Naive thymus-derived CD4-positive, alpha-beta T cell (primary cell): ENCODE measurements around the gene TAF9. TPM values are rescaled to one million over a fixed set of nuclear protein-coding genes. Genes with fewer than 3 reads are reported as not detected.

Experiments
- polyA plus RNA-seq, 2 donors: library from polyadenylated mRNA; unstranded; fragments of 300-500 nt; fragmentation: Illumina TruSeq; gene quantifications; one replicate each; pipeline ENCODE4 v1.2.3, GENCODE V29; 2021
- total RNA-seq, 6 experiments: library from RNA in 5 of 6; stranded (reverse) in 5 of 6; gene quantifications; 1 replicate in 5 of 6; 2 replicates in 1 of 6; pipeline ENCODE4 v1.2.3 and lab custom pipeline; 2021 to 2026

Gene TAF9
- total and polyA plus RNA-seq, 7 experiments from 2014 or later, result 48.5 to 135 (median 53.1) TPM

Other genes starting within 250 kb of the TAF9 start
- gene CCNB1, start 202.4 kb downstream of the TAF9 start, total RNA-seq, result 100 to 1,000 TPM in 1 of 5 experiments, 1 to 10 TPM in 4; 1.3 to 110 (median 3.4) TPM
- 1 to 10 TPM; 2.6 to 4.7 TPM for gene CCNB1, start 202.4 kb downstream of the TAF9 start, polyA plus RNA-seq
- 10 to 100 TPM in 1 of 5 experiments, 1 to 10 TPM in 4; 3.4 to 25.3 (median 8.2) TPM for gene CENPH, start 179.9 kb downstream of the TAF9 start, total RNA-seq
- 10 to 100 TPM in 1 of 2 donors, 1 to 10 TPM in 1; 7.4 to 10.5 TPM for gene CENPH, start 179.9 kb downstream of the TAF9 start, polyA plus RNA-seq
- 10 to 100 TPM; 18.2 to 28.9 (median 21.8) TPM for gene CDK7, start 134.6 kb downstream of the TAF9 start, total RNA-seq
- gene CDK7, start 134.6 kb downstream of the TAF9 start, polyA plus RNA-seq, result 10 to 100 TPM; 19.7 to 24.7 TPM
- gene CCDC125, start 36.7 kb downstream of the TAF9 start, total RNA-seq, result 10 to 100 TPM in 3 of 5 experiments, 1 to 10 TPM in 2; 5.4 to 11.8 (median 10.4) TPM
- gene CCDC125, start 36.7 kb downstream of the TAF9 start, polyA plus RNA-seq, result 1 to 10 TPM; 5.0 TPM
- 10 to 100 TPM; 12.4 to 30.2 (median 24.0) TPM for gene AK6, start within 50 bp of the TAF9 start, total RNA-seq
- 10 to 100 TPM; 73.9 to 76.6 TPM for gene AK6, start within 50 bp of the TAF9 start, polyA plus RNA-seq
- gene RAD17, start 298 bp upstream of the TAF9 start, total RNA-seq, result 10 to 100 TPM; 19.7 to 32.0 (median 26.3) TPM
- gene RAD17, start 298 bp upstream of the TAF9 start, polyA plus RNA-seq, result 10 to 100 TPM; 23.8 to 23.9 TPM
- under 1 TPM in 3 of 5 experiments, not detected in 2; 0.45 to 0.94 (median 0.84) TPM for gene MARVELD2, start 45.6 kb upstream of the TAF9 start, total RNA-seq
- 1 to 10 TPM in 1 of 2 donors, under 1 TPM in 1; 0.37 to 1.1 TPM for gene MARVELD2, start 45.6 kb upstream of the TAF9 start, polyA plus RNA-seq
- gene OCLN, start 123.3 kb upstream of the TAF9 start, total RNA-seq, result 1 to 10 TPM in 4 of 5 experiments, under 1 TPM in 1; 0.44 to 8.5 (median 6.2) TPM
- gene OCLN, start 123.3 kb upstream of the TAF9 start, polyA plus RNA-seq, result under 1 TPM; 0.07 to 0.12 TPM
- gene GTF2H2C, start 190.7 kb upstream of the TAF9 start, total RNA-seq, result 10 to 100 TPM; 30.8 to 52.2 (median 42.6) TPM
- 10 to 100 TPM; 17.3 to 17.6 TPM for gene GTF2H2C, start 190.7 kb upstream of the TAF9 start, polyA plus RNA-seq